ENCODE results near the gene SNIP1.

SNIP1 gene

GRCh38 chr1:37501661-37502060, 52.4 kb downstream of the SNIP1 start:
- Histone ChIP-seq H3K27ac (ENCODE audit: extremely low read depth, low read depth, low read length) (no peak overlapping the region), H3K4me3 (ENCODE audit: low read depth, low read length) (no peak overlapping the region), H3K36me3 (ENCODE audit: control insufficient read depth in 2 of 2, insufficient read depth in 1 of 2, low read length in 2 of 2) (peaks cover 33 to 84% of the 10 kb centered on the region in 2 experiments), H3K9me3 (ENCODE audit: control insufficient read depth, insufficient read depth, low read depth, low read length) (no peaks in the 10 kb centered on the region), H3K4me1 (ENCODE audit: control insufficient read depth, insufficient read depth, low read length) (0 out of 2 replicates have a peak, but pooled peaks cover 3% of the 10 kb centered on the region)
- POLR2A ChIA-PET: no interaction called here
- TF ChIP-seq HIC1 (tag by site-specific recombination; IDR thresholded peaks at IDR 0.05) (no peak), REPIN1 (tag by site-specific recombination; IDR thresholded peaks at IDR 0.05; ENCODE audit: low read depth) (no peak), ZNF580 (tag by site-specific recombination; IDR thresholded peaks at IDR 0.05) (no peak), ZNF660 (tag by site-specific recombination; IDR thresholded peaks at IDR 0.05) (no peak), ZNF791 (tag by site-specific recombination; IDR thresholded peaks at IDR 0.05) (no peak), ZNF768 (tag by site-specific recombination; IDR thresholded peaks at IDR 0.05) (no peak), ZNF548 (tag by site-specific recombination; IDR thresholded peaks at IDR 0.05) (no peak), INSM2 (tag by site-specific recombination; IDR thresholded peaks at IDR 0.05) (no peak), ZSCAN5A (tag by site-specific recombination; IDR thresholded peaks at IDR 0.05) (no peak), ZBTB7A (tag by site-specific recombination; IDR thresholded peaks at IDR 0.05; ENCODE audit: low read depth) (no peak), ZNF558 (tag by site-specific recombination; IDR thresholded peaks at IDR 0.05) (no peak), ZNF26 (tag by site-specific recombination; IDR thresholded peaks at IDR 0.05) (no peak), ZNF510 (tag by site-specific recombination; IDR thresholded peaks at IDR 0.05; ENCODE audit: insufficient replicate concordance) (no peak), KLF8 (tag by site-specific recombination; IDR thresholded peaks at IDR 0.05) (no peak), SETDB1 (IDR thresholded peaks at IDR 0.05; ENCODE audit: insufficient read length, low read length) (no peak), AEBP2 (tag by site-specific recombination; IDR thresholded peaks at IDR 0.05; ENCODE audit: borderline replicate concordance) (no peak)
- CTCF ChIA-PET: interaction anchor here (7.3 kb wide), 1 partner anchor 14 kb away, joined by 59 read pairs; no protein-coding TSS in a partner anchor

Data from HEK293 (cell line).